Measurements from ENCODE around the gene ASIC4. TPM values are rescaled to one million over a fixed set of nuclear protein-coding genes. Genes with fewer than 3 reads are reported as not detected.

Gene ASIC4
- total RNA-seq, 1 donor from 2014 or later = not detected

GRCh38 chr2:219561179-219562048 lies 47.1 kb downstream of the ASIC4 start:
- Histone ChIP-seq H3K4me3 (ENCODE audit: low read depth, low read length) (no peak overlapping the region), H3K36me3 (ENCODE audit: control insufficient read depth, insufficient read depth, low read length) (peaks cover 1% of the 10 kb centered on the region), H3K27me3 (ENCODE audit: control insufficient read depth, insufficient read depth, low read length) (peaks cover 13% of the 10 kb centered on the region)
- no peak for TF ChIP-seq CTCF (IDR thresholded peaks at IDR 0.05; ENCODE audit: insufficient read depth, low read length, poor library complexity, severe bottlenecking)
- DNase-seq (ENCODE audit: low read depth) = no peak

GRCh38 chr2:219562049-219563020 lies 48.1 kb downstream of the ASIC4 start:
- H3K36me3 ChIP-seq (ENCODE audit: control insufficient read depth, insufficient read depth, low read length) = peaks cover 1% of the 10 kb centered on the region
- peaks cover 13% of the 10 kb centered on the region for H3K27me3 ChIP-seq (ENCODE audit: control insufficient read depth, insufficient read depth, low read length)
- no peak for DNase-seq (ENCODE audit: low read depth)
- H3K4me3 ChIP-seq (ENCODE audit: low read depth, low read length) = no peak overlapping the region
- TF ChIP-seq CTCF (IDR thresholded peaks at IDR 0.05; ENCODE audit: insufficient read depth, low read length, poor library complexity, severe bottlenecking) = no peak

GRCh38 chr2:219563271-219563928 lies 49.1 kb downstream of the ASIC4 start:
- peaks cover 1% of the 10 kb centered on the region for H3K36me3 ChIP-seq (ENCODE audit: control insufficient read depth, insufficient read depth, low read length)
- H3K4me3 ChIP-seq (ENCODE audit: low read depth, low read length) = no peak overlapping the region
- DNase-seq (ENCODE audit: low read depth) = no peak
- H3K27me3 ChIP-seq (ENCODE audit: control insufficient read depth, insufficient read depth, low read length) = peaks cover 13% of the 10 kb centered on the region
- TF ChIP-seq CTCF (IDR thresholded peaks at IDR 0.05; ENCODE audit: insufficient read depth, low read length, poor library complexity, severe bottlenecking) = no peak

DNA sequence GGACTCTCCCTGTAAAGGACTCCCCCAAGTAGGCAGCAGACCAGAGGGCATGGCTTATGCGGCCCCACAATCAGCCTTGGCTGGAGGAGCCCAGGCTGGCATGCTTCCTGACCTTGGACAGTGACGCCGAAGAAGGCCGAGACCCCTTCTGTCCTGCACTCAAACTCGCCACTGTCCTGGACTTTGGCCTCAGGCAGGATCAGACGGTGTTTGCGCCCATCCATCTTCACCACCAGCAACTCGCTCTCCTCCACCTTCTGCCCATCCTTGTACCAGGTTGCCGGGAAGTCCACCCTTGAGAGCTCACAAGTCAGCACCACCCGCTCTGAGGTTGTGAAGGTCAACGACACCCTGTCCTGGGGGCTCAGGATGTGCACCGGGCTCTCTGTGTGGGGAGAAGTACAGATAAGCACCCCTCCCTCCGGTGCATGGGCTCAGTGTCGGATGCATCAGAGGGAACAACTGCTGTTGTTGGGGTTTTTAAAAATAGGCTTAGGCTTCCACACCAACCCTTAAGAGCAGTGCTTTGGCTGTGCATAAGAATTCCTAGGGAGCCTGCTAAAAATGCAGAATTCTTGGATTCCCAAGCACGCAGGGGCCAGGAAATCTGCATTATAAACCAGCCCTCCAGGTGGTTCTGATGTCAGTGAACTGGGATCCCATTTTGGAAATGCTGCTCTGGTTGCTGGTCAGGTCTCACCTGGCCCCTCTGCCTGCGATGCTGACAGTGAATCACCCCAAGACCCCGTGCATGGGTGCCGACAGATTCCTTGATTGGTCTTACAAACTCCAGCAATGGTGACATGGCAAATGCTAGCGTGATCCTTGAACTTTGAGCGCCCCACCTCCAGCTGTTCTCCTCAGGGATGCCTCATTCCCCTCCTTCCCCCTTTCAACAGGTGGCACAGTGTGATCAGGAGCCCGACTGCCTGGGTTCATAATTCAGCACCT lies 51.1 kb downstream of the ASIC4 start:
- TF ChIP-seq CTCF (IDR thresholded peaks at IDR 0.05; ENCODE audit: insufficient read depth, low read length, poor library complexity, severe bottlenecking) = no peak
- Histone ChIP-seq H3K4me3 (ENCODE audit: low read depth, low read length) (no peak overlapping the region), H3K36me3 (ENCODE audit: control insufficient read depth, insufficient read depth, low read length) (peaks cover 1% of the 10 kb centered on the region), H3K27me3 (ENCODE audit: control insufficient read depth, insufficient read depth, low read length) (peaks cover 13% of the 10 kb centered on the region)
- DNase-seq (ENCODE audit: low read depth) = no peak

DNA sequence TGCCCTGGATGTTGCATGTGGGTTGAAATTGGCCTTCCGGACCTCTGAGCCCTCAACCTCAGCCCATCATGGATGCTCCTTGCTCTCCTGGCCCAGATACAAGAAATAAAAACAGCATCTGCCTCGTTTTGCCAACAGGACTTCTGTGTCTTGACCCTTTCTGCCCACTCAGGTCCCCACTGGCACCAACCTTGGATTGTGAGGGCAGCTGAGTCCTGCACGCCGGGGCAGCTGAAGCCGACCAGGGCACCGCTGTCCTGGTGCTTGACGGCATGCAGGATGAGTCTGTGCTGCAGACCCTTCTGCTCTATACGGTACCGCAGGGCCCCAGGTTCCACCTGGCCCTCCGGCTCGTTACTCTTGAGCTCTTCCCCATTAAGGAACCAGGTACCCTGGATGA lies 52.4 kb downstream of the ASIC4 start:
- no peak for DNase-seq (ENCODE audit: low read depth)

More for the DNA sequence above, 52.4 kb downstream of the ASIC4 start:
- no peak for TF ChIP-seq CTCF (IDR thresholded peaks at IDR 0.05; ENCODE audit: insufficient read depth, low read length, poor library complexity, severe bottlenecking)
- no peak overlapping the region for H3K4me3 ChIP-seq (ENCODE audit: low read depth, low read length)
- H3K36me3 ChIP-seq (ENCODE audit: control insufficient read depth, insufficient read depth, low read length) = peaks cover 1% of the 10 kb centered on the region
- peaks cover 11% of the 10 kb centered on the region for H3K27me3 ChIP-seq (ENCODE audit: control insufficient read depth, insufficient read depth, low read length)

All from kidney epithelial cell (primary cell).